Nephron (organoid): ENCODE data around the gene POU2AF3.

ENCODE experiments used
- H3K27ac Mint-ChIP-seq, 3 experiments: 2 replicates each; pipeline ENCODE4 v1.8.0; 2020; ENCODE audit warnings: mixed read lengths in 3 of 3, mild to moderate bottlenecking in 2 of 3, moderate library complexity in 1 of 3
- H3K27me3 Mint-ChIP-seq: 2 replicates; pipeline ENCODE4 v1.8.0; 2021; ENCODE audit warnings: low read depth, mild to moderate bottlenecking, moderate library complexity, mixed read lengths
- H3K36me3 Mint-ChIP-seq: 2 replicates; pipeline ENCODE4 v1.8.0; 2020; ENCODE audit warnings: low read depth, mixed read lengths
- H3K4me1 Mint-ChIP-seq: 2 replicates; pipeline ENCODE4 v1.8.0; 2020; ENCODE audit warnings: mixed read lengths
- H3K4me3 Mint-ChIP-seq, 3 experiments: 2 replicates each; pipeline ENCODE4 v1.8.0; 2020; ENCODE audit warnings: mild to moderate bottlenecking in 3 of 3, mixed read lengths in 3 of 3, moderate library complexity in 2 of 3
- H3K9me3 Mint-ChIP-seq: 2 replicates; pipeline ENCODE4 v1.8.0; 2020; ENCODE audit warnings: mixed read lengths
- TF ChIP-seq, protein P1 (sequence below), 3 experiments: fragments of 200-600 bp; sonication (generic); IDR thresholded peaks; one replicate each; pipeline ENCODE4 v1.5.0; 2021; ENCODE audit warnings: antibody characterized with exemption in 3 of 3; ENCODE audit not compliant: unreplicated experiment in 3 of 3

Gene POU2AF3

DNA sequence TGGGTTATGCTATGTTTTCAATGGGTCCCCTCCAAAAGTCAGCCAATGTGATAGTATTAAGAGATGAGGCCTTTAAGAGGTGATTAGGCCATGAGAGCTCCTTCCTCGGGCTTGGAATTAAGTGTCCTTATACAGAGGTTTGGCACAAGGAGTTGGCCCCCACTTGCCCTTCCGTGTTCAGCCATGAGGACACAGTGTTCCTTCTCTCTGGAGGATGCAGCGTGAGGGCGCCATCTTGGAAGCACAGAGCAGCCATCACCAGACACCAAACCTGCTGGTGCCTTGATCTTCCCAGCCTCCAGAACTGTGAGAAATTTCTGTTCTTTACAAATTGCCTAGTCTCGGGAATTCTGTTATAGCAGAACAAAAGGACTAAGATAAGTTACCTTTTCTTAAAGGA is 26.9 kb downstream of the POU2AF3 start:
- TF ChIP-seq, protein P1, sequence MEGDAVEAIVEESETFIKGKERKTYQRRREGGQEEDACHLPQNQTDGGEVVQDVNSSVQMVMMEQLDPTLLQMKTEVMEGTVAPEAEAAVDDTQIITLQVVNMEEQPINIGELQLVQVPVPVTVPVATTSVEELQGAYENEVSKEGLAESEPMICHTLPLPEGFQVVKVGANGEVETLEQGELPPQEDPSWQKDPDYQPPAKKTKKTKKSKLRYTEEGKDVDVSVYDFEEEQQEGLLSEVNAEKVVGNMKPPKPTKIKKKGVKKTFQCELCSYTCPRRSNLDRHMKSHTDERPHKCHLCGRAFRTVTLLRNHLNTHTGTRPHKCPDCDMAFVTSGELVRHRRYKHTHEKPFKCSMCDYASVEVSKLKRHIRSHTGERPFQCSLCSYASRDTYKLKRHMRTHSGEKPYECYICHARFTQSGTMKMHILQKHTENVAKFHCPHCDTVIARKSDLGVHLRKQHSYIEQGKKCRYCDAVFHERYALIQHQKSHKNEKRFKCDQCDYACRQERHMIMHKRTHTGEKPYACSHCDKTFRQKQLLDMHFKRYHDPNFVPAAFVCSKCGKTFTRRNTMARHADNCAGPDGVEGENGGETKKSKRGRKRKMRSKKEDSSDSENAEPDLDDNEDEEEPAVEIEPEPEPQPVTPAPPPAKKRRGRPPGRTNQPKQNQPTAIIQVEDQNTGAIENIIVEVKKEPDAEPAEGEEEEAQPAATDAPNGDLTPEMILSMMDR (IDR thresholded peaks at IDR 0.05; ENCODE audit: unreplicated experiment in 3 of 3) = no peak
- Mint-ChIP-seq H3K4me3 (no peak overlapping the region), H3K27me3 (peaks cover 7% of the 10 kb centered on the region), H3K27ac (no peak overlapping the region), H3K4me1 (peaks cover 31% of the 10 kb centered on the region), H3K9me3 (no peaks in the 10 kb centered on the region), H3K36me3 (no peaks in the 10 kb centered on the region)

DNA sequence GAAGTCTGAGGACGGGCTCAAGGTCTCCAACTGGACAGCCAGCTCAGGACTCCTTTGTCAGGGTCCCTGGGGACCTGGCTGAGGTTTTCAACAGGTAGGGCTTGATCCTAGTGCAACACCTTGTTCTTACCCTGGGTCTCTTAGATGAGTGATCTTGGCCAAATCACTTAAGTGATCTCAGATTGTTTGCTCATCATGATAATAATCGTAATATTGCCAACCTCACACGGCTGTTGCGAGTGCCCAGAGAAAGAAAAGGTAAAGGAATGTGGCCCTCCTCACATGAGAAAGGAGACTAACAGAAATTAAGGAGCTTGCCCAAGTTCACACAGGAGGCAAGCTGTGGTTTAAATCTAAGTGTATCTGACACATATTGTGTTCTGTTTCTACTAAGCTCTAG is 28.5 kb downstream of the POU2AF3 start:
- Mint-ChIP-seq H3K4me3 (no peak overlapping the region), H3K36me3 (no peaks in the 10 kb centered on the region), H3K27ac (no peak overlapping the region), H3K9me3 (no peaks in the 10 kb centered on the region), H3K27me3 (no peaks in the 10 kb centered on the region), H3K4me1 (peaks cover 22% of the 10 kb centered on the region)
- TF ChIP-seq, protein P1 (IDR thresholded peaks at IDR 0.05; ENCODE audit: unreplicated experiment in 3 of 3) = no peak

DNA sequence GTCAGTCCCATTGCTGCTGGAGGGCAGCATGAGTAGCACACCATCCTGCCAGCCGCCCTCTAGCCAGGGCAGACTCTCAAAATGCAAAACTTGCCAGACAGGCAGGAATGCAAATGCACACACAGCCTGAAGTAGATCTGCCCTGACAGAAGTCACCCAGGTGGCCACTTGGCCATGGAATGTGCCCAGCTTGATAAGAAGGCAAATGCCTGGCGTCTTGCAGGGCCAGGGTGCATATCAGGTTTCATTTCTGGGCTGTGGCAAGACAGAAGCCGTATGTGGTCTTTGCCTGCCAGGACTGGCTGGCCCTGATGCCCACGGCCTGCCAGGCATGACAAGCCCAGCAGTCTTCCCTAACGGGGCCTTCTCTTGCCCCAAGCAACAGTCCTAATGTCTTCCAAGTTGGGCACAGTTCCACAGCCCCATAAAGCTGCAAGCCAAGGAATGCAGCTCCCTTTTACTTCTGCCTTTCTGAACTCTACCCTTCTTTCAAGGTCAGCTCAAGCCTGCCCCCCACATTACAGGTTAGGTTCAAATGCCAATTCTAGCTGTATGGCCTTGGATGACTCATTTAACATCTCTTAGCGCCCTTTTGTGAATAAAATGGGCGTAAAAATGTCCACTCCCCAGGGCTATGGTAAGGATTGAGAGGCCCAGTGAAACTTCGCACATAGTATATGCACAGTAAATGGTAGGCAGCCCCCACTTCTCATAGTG is 29.7 kb downstream of the POU2AF3 start:
- TF ChIP-seq, protein P1 (IDR thresholded peaks at IDR 0.05; ENCODE audit: unreplicated experiment in 3 of 3) = no peak

DNA sequence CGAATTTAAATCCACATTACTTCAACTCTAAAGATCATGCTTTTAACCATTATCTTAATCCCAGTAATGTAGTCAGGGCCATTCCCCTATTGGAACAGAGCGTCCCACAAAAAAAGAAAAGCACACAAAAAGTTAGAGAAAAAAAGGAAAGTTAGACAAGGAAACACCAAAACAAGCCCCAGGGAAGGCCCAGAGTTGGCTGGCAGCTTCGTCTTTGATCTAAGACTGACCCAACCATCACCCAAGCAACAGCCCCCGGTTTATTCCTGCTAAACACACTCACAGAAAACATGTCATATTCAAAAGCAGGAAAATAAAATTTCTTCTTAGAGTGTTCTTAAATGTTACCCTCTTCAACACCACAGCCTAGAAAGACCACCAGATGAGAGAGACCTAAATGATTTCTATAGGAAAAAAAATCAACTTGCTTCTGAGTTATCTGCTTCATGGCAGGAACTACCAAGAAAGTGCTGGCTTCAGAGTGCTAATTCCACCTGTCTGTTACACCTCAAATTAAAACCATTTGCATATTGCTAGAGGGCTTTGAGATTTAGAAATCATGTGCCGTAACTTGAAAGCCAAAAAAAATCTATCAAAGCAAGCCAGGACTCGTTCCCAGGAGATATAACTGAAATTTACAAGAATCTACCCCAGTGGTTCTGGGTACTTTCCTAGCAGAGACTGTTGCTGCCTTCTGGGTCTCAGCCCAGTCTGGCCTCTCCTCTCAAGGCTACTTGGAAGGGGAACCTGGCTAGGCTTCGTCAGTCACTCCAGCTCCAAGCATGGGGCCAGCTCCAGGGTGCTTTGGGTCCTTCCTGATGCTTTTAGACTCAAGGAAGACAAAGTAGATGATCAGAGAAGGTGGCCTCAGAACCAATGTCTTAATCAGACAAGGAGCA is 31.2 kb downstream of the POU2AF3 start:
- Mint-ChIP-seq H3K36me3 (no peaks in the 10 kb centered on the region), H3K9me3 (no peaks in the 10 kb centered on the region), H3K4me1 (peaks cover 35% of the 10 kb centered on the region), H3K27ac (no peak overlapping the region), H3K4me3 (no peak overlapping the region), H3K27me3 (no peaks in the 10 kb centered on the region)
- TF ChIP-seq, protein P1 (IDR thresholded peaks at IDR 0.05; ENCODE audit: unreplicated experiment in 3 of 3) = no peak

More for the DNA sequence above, 29.7 kb downstream of the POU2AF3 start:
- Mint-ChIP-seq H3K27me3 (no peaks in the 10 kb centered on the region), H3K36me3 (no peaks in the 10 kb centered on the region), H3K9me3 (no peaks in the 10 kb centered on the region), H3K27ac (no peak overlapping the region), H3K4me3 (no peak overlapping the region), H3K4me1 (peaks cover 31% of the 10 kb centered on the region)

DNA sequence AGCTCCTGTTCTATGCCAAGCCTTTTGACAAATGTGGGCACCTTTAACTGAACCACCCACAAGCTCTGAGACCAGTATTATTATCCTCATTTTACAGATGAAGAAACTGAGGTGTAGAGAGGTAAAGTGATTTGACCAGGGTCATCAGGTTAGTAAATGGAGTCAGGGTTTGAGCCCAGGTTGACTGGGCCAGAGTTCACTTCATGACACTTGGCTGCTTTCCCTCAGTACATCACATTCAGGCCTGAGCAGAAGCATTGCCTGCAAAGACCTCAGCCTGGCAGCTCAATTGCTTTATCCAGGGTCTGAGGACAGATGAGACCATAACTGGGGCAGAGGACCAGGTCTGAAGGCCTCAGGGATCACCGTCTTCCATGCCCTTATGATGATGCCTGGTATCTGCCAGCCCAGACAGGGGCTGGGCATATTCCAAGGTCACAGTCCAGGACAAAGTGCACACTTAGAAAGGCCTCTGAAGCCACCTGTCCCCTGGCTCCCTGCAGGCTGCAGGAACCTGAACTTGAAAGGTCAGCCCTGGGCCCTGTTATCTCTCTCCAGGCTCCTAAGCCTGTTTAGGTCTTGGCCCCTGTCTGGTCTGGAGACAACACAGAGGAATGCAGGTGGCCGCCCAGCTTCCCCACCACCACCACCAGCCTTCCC is 32.0 kb downstream of the POU2AF3 start:
- Mint-ChIP-seq H3K4me1 (peaks cover 38% of the 10 kb centered on the region), H3K27me3 (peaks cover 4% of the 10 kb centered on the region), H3K27ac (no peak overlapping the region), H3K4me3 (no peak overlapping the region), H3K9me3 (no peaks in the 10 kb centered on the region), H3K36me3 (no peaks in the 10 kb centered on the region)
- TF ChIP-seq, protein P1 (IDR thresholded peaks at IDR 0.05; ENCODE audit: unreplicated experiment in 3 of 3) = no peak
